A549 (cell line): Measurements from ENCODE around the gene ABCB7. TPM values are rescaled to one million over a fixed set of nuclear protein-coding genes. Genes with fewer than 3 reads are reported as not detected.
"Not testable (repeated sequence)": the region's sequence is repeated elsewhere in the genome, so short reads cannot be mapped to it uniquely, and the experiment has no call there.

Experiments used
- ATAC-seq, 2 experiments: fragments of 200-7000 bp in 1 of 2; fragments of >200 bp in 1 of 2; cut with Nextera tagmentation in 1 of 2; cut with Tn5 transposase in 1 of 2; 3 replicates each; pipeline versions ENCODE4 v1.8.0 to v1.9.1; 2018 to 2020; ENCODE audit warnings: mild to moderate bottlenecking in 1 of 2, moderate library complexity in 1 of 2
- CTCF ChIA-PET: fragments of 300-600 bp; sonication (Branson Sonifier 250); formaldehyde crosslinking; extraction: SDS; loops from one replicate; lab custom pipeline; 2021; ENCODE audit warnings: antibody characterized with exemption, inconsistent platforms; lab: Yijun Ruan, JAX
- POLR2A ChIA-PET: fragments of 350-600 bp; formaldehyde crosslinking; extraction: SDS; loops from one replicate; lab custom pipeline; 2021; ENCODE audit warnings: antibody characterized with exemption, inconsistent platforms; lab: Yijun Ruan, JAX
- DNase-seq, 2 experiments: peaks; one replicate each; pipeline versions ENCODE4 v3.0.0 to v3.0.0-alpha.2; 2011 to 2016; ENCODE audit warnings: low read depth in 1 of 2, low spot score in 1 of 2
- FAIRE-seq: peaks from 2 replicates; lab custom pipeline; 2011; peaks lifted over from hg19 to GRCh38; lab: Jason Lieb, UNC
- H3K27ac ChIP-seq, 2 experiments: fragments of >200 bp; sonication (Bioruptor Twin); formaldehyde crosslinking; 3 replicates each; pipeline ENCODE4 v1.5.1; 2016 to 2017
- H3K4me1 ChIP-seq: fragments of >200 bp; sonication (Bioruptor Twin); formaldehyde crosslinking; 3 replicates; pipeline ENCODE4 v1.6.1; 2016
- H3K4me2 ChIP-seq: fragments of >200 bp; sonication (Bioruptor Twin); formaldehyde crosslinking; 3 replicates; pipeline ENCODE4 v1.6.1; 2016
- H3K4me3 ChIP-seq: fragments of >200 bp; sonication (Bioruptor Twin); formaldehyde crosslinking; 3 replicates; pipeline ENCODE4 v1.5.1; 2016
- H3K9me3 ChIP-seq: fragments of >200 bp; sonication (Bioruptor Twin); formaldehyde crosslinking; 3 replicates; pipeline ENCODE4 v1.6.1; 2016
- CHD4 ChIP-seq: fragments of 200-600 bp; sonication (generic); IDR thresholded peaks from 2 replicates; pipeline ENCODE4 v1.6.1; 2016; ENCODE audit warnings: antibody characterized with exemption, mild to moderate bottlenecking, borderline replicate concordance
- FOXS1 ChIP-seq: fragments of 250-450 bp; sonication (Bioruptor Pico); IDR thresholded peaks from 2 replicates; pipeline ENCODE4 v1.5.0; 2020; ENCODE audit warnings: mild to moderate bottlenecking, moderate library complexity
- HDAC2 ChIP-seq: fragments of 200-600 bp; sonication (generic); IDR thresholded peaks from 2 replicates; pipeline ENCODE4 v1.6.1; 2016
- HEYL ChIP-seq: fragments of 250-450 bp; sonication (Bioruptor Pico); IDR thresholded peaks from 2 replicates; pipeline ENCODE4 v1.8.0; 2021; ENCODE audit warnings: mild to moderate bottlenecking, moderate library complexity
- HOXA7 ChIP-seq: fragments of 250-450 bp; sonication (Bioruptor Pico); IDR thresholded peaks from 2 replicates; pipeline ENCODE4 v1.5.0; 2020; ENCODE audit warnings: mild to moderate bottlenecking, moderate library complexity
- JUNB ChIP-seq: fragments of >200 bp; sonication (Bioruptor Twin); formaldehyde crosslinking; IDR thresholded peaks from 2 replicates; pipeline ENCODE4 v1.6.1; 2016
- KDM1A ChIP-seq: fragments of 200-600 bp; sonication (generic); IDR thresholded peaks from 2 replicates; pipeline ENCODE4 v1.6.1; 2016; ENCODE audit warnings: low read depth, mild to moderate bottlenecking
- KDM5A ChIP-seq: fragments of 200-600 bp; sonication (generic); IDR thresholded peaks from 2 replicates; pipeline ENCODE4 v1.6.1; 2016; ENCODE audit warnings: antibody characterized with exemption, mild to moderate bottlenecking
- MAFK ChIP-seq: fragments of 450-650 bp; IDR thresholded peaks from 2 replicates; pipeline ENCODE4 v1.6.1; 2014; ENCODE audit not compliant: partially characterized antibody
- MYC ChIP-seq: IDR thresholded peaks from 2 replicates; pipeline ENCODE4 v1.6.1; 2012; ENCODE audit warnings: mild to moderate bottlenecking, inconsistent platforms, low read length, improper control_type of control experiment, borderline replicate concordance
- RARB ChIP-seq: fragments of 250-450 bp; sonication (Bioruptor Pico); IDR thresholded peaks from 2 replicates; pipeline ENCODE4 v1.8.0; 2021; ENCODE audit warnings: mild to moderate bottlenecking, moderate library complexity
- RCOR1 ChIP-seq: fragments of 150-350 bp; IDR thresholded peaks from 2 replicates; pipeline ENCODE4 v1.6.1; 2014; ENCODE audit warnings: antibody characterized with exemption, low read length, low read depth
- TFCP2L1 ChIP-seq: fragments of 250-450 bp; sonication (Bioruptor Pico); IDR thresholded peaks from 2 replicates; pipeline ENCODE4 v1.5.0; 2021; ENCODE audit warnings: mild to moderate bottlenecking
- TP53 ChIP-seq: fragments of 250-450 bp; sonication (Bioruptor Pico); IDR thresholded peaks from 2 replicates; pipeline ENCODE4 v1.5.0; 2021; ENCODE audit warnings: mild to moderate bottlenecking, moderate library complexity
- WGBS: methylation state at CpG from one replicate; pipeline ENCODE4 v1.1.6; 2017; ENCODE audit errors: missing lambda C conversion rate; 5-methylcytosine and 5-hydroxymethylcytosine counted together
- polyA plus RNA-seq, 4 experiments: library from polyadenylated mRNA; depleted of rRNA in 3 of 4; stranded (reverse); fragments of >200 nt; fragmentation: RNase III in 1 of 4; extraction: RNeasy Plus Mini Kit Qiagen cat#74134 plus additional on column Dnase treatment in 1 of 4; gene quantifications; 2 replicates in 3 of 4; 3 replicates in 1 of 4; pipeline ENCODE4 v1.2.3, GENCODE V29; 2011 to 2017
- TF ChIP-seq, protein P1 (sequence below): fragments of 250-450 bp; sonication (Bioruptor Pico); IDR thresholded peaks from 2 replicates; pipeline ENCODE4 v1.5.0; 2020; ENCODE audit warnings: low read depth, mild to moderate bottlenecking, moderate library complexity
- TF ChIP-seq, protein P2 (sequence below): fragments of 450-650 bp; IDR thresholded peaks from 2 replicates; pipeline ENCODE4 v1.6.1; 2014; ENCODE audit warnings: antibody characterized with exemption
- TF ChIP-seq, protein P3 (sequence below): fragments of 250-450 bp; sonication (Bioruptor Pico); IDR thresholded peaks from 2 replicates; pipeline ENCODE4 v1.5.0; 2021; ENCODE audit warnings: mild to moderate bottlenecking, moderate library complexity, borderline replicate concordance

The ABCB7 gene
- polyA plus RNA-seq, 2 of the 4 experiments (the other 2 are of a cell fraction), result 20.3 to 41.8 TPM

GRCh38 chrX:75067931-75068330 is 88.2 kb downstream of the ABCB7 start:
- no peak overlapping the region for H3K27ac ChIP-seq
- no peak for DNase-seq
- no peak overlapping the region for H3K4me3 ChIP-seq
- WGBS, result 93% methylated on average over 2 of the region's 2 CpGs
- no peaks in the 10 kb centered on the region for H3K9me3 ChIP-seq
- FAIRE-seq, result peak; percentile 32
- H3K4me1 ChIP-seq, result no peaks in the 10 kb centered on the region
- no peak overlapping the region for H3K4me2 ChIP-seq
- ATAC-seq, result no peak
- CTCF ChIA-PET, result no interaction called here
- TF ChIP-seq HOXA7 (CRISPR knock-in tag) (no peak), KDM5A (no peak)
- POLR2A ChIA-PET, result no interaction called here

DNA sequence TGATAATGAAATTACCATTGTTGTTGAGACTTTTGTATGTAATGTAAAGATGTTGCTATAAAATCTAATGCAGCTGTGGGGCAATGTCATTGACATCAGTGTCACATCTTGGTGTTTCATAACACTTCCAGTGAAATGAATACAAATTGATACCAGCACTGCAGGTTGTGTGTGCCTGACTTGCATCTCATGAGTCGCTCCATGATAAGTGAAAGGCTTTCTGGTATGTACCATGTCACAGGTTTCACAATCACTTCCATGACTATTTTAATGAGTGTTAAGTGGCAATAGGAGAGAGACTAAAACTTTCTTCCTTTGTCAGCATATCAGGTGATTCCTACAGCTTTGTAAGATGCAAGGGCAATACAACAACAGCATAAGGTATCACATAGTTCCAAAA is 94.4 kb downstream of the ABCB7 start:
- no peaks in the 10 kb centered on the region for H3K9me3 ChIP-seq
- ATAC-seq, result no peak
- TF ChIP-seq MAFK, result no peak
- no peak for DNase-seq
- no peak overlapping the region for H3K4me3 ChIP-seq
- CTCF ChIA-PET, result no interaction called here
- FAIRE-seq, result no peak
- WGBS, result 100% methylated on average over 1 of the region's 1 CpG
- H3K4me2 ChIP-seq, result no peak overlapping the region
- POLR2A ChIA-PET, result no interaction called here
- no peaks in the 10 kb centered on the region for H3K4me1 ChIP-seq
- no peak overlapping the region for H3K27ac ChIP-seq

GRCh38 chrX:75051047-75051446 is 105.0 kb downstream of the ABCB7 start:
- DNase-seq (no peak), ATAC-seq (no peak)
- POLR2A ChIA-PET, result no interaction called here
- Histone ChIP-seq H3K4me1 (no peaks in the 10 kb centered on the region), H3K4me2 (no peak overlapping the region)
- 88% methylated on average over 1 of the region's 1 CpG for WGBS
- TF ChIP-seq MYC (no peak), HDAC2 (no peak), JUNB (no peak), HEYL (no peak), KDM1A (no peak), RCOR1 (no peak)
- TF ChIP-seq, protein P1, sequence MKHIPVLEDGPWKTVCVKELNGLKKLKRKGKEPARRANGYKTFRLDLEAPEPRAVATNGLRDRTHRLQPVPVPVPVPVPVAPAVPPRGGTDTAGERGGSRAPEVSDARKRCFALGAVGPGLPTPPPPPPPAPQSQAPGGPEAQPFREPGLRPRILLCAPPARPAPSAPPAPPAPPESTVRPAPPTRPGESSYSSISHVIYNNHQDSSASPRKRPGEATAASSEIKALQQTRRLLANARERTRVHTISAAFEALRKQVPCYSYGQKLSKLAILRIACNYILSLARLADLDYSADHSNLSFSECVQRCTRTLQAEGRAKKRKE (CRISPR knock-in tag), result no peak
- TF ChIP-seq, protein P2, sequence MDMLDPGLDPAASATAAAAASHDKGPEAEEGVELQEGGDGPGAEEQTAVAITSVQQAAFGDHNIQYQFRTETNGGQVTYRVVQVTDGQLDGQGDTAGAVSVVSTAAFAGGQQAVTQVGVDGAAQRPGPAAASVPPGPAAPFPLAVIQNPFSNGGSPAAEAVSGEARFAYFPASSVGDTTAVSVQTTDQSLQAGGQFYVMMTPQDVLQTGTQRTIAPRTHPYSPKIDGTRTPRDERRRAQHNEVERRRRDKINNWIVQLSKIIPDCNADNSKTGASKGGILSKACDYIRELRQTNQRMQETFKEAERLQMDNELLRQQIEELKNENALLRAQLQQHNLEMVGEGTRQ, result no peak
- TF ChIP-seq, all 56 proteins: peak for 0
- Histone ChIP-seq H3K9me3 (no peaks in the 10 kb centered on the region), H3K4me3 (no peak overlapping the region), H3K27ac (no peak overlapping the region)
- FAIRE-seq, result peak; percentile 7
- CTCF ChIA-PET, result no interaction called here

DNA sequence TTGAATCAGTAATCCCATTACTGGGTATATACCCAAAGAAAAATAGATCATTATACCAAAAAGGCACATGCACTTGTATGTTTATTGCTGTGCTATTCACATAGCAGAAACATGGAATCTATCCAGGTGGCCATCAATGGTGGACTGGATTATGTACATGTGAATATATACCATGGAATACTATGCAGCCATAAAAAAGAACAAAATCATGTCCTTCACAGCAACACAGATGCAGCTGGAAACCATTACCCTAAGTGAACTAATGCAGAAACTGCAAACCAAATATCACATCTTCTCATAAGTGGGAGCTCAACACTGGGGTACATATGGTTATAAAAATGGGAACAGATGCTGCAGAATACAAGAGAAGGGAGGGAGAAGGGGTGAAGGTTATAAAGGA is 110.7 kb downstream of the ABCB7 start:
- no peak for ATAC-seq
- no peak for FAIRE-seq
- TF ChIP-seq TP53 (CRISPR knock-in tag) (no peak), FOXS1 (CRISPR knock-in tag) (no peak), CHD4 (no peak), RARB (CRISPR knock-in tag) (no peak), TFCP2L1 (CRISPR knock-in tag) (no peak), MYC (no peak)
- TF ChIP-seq, protein P1 (CRISPR knock-in tag), result no peak
- TF ChIP-seq, protein P3, sequence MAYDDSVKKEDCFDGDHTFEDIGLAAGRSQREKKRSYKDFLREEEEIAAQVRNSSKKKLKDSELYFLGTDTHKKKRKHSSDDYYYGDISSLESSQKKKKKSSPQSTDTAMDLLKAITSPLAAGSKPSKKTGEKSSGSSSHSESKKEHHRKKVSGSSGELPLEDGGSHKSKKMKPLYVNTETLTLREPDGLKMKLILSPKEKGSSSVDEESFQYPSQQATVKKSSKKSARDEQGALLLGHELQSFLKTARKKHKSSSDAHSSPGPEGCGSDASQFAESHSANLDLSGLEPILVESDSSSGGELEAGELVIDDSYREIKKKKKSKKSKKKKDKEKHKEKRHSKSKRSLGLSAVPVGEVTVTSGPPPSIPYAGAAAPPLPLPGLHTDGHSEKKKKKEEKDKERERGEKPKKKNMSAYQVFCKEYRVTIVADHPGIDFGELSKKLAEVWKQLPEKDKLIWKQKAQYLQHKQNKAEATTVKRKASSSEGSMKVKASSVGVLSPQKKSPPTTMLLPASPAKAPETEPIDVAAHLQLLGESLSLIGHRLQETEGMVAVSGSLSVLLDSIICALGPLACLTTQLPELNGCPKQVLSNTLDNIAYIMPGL (CRISPR knock-in tag), result no peak
- Histone ChIP-seq H3K9me3 (peaks cover 3% of the 10 kb centered on the region; the same call in 1 of the 3 replicates), H3K4me2 (no peak overlapping the region), H3K4me3 (no peak overlapping the region), H3K27ac (no peak overlapping the region), H3K4me1 (no peaks in the 10 kb centered on the region)
- ChIA-PET CTCF (no interaction called here), POLR2A (no interaction called here)
- DNase-seq, result no peak

DNA sequence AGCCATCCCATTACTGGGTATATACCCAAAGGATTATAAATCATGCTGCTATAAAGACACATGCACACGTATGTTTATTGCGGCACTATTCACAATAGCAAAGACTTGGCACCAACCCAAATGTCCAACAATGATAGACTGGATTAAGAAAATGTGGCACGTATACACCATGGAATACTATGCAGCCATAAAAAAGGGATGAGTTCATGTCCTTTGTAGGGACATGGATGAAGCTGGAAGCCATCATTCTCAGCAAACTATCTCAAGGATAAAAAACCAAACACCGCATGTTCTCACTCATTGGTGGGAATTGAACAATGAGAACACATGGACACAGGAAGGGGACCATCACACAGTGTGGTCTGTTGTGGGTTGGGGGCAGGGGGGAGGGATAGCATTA is 111.9 kb downstream of the ABCB7 start:
- POLR2A ChIA-PET, ATAC-seq, H3K9me3 ChIP-seq, CTCF ChIA-PET, H3K4me1 ChIP-seq, H3K4me3 ChIP-seq, H3K4me2 ChIP-seq, DNase-seq, H3K27ac ChIP-seq, FAIRE-seq: not testable (repeated sequence)
- 97% methylated on average over 3 of the region's 4 CpGs for WGBS
